ENCODE data around the gene ANXA6. TPM values are rescaled to one million over a fixed set of nuclear protein-coding genes. Genes with fewer than 3 reads are reported as not detected.

Gene ANXA6
- total RNA-seq, 4 donors from 2014 or later = 8.6 to 80.3 (median 24.9) TPM

DNA sequence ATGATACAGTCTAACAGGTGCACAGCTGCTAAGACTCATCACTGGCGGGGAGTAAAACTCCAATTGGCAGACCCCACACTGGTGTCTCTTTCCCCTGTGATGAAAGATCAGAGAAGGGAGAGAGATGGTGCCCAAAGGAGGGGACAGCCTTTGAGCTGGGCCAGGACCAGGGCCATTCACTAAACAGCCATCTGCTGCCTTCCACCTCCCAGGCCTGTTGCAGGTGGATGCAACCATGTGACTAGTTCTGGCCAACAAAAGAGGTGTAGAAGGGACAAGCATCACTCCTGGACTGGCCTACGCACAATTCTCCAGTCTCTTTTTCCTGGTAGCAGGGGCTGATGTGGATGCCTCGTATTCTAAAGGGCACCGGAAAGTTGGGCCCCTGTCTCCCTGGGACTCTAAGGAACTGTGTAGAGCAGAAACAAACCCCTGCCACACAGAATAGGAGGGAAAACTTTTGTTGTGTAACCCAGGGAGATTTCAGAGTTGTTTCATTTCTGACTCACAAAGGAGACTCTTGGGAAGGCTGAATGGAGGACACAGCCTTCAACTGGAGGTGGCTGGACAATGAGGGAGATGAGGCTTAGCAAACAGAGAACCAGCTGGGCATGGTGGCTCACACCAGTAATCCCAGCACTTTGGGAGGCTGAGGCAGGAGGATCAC is 103.7 kb downstream of the ANXA6 start:
- peaks cover 9 to 99% (median 30%) of the 10 kb centered on the region in 3 donors for H3K36me3 ChIP-seq
- no peak overlapping the region for H3K4me3 ChIP-seq
- WGBS, 2 donors = 93 to 95% methylated on average over 3 to 4 of the region's 4 CpGs
- TF ChIP-seq POLR2A (IDR thresholded peaks at IDR 0.05) (no peak), CTCF (IDR thresholded peaks at IDR 0.05) (no peak)
- no peaks in the 10 kb centered on the region for H3K27me3 ChIP-seq
- DNase-seq = no peak
- intact Hi-C loops (cut with DNase I) = loop anchor here (2.0 kb wide), 1 partner anchor 63 kb away; no protein-coding TSS in a partner anchor
- H3K9me3 ChIP-seq = no peaks in the 10 kb centered on the region
- peak overlapping the region in 1 of 4 donors; percentile 46 for H3K27ac ChIP-seq
- peaks cover 0 to 11% (median 5%) of the 10 kb centered on the region in 3 donors for H3K4me1 ChIP-seq

- Histone ChIP-seq H3K9me3 (no peaks in the 10 kb centered on the region), H3K27me3 (no peaks in the 10 kb centered on the region), H3K4me1 (peaks cover 0 to 17% (median 5%) of the 10 kb centered on the region in 3 donors), H3K4me3 (no peak overlapping the region), H3K36me3 (peaks cover 9 to 99% (median 33%) of the 10 kb centered on the region in 3 donors), H3K27ac (no peak overlapping the region)
- intact Hi-C loops (cut with DNase I) = loop anchor here (2.0 kb wide), 1 partner anchor 64 kb away; no protein-coding TSS in a partner anchor
- DNase-seq = no peak
- no peak for TF ChIP-seq CTCF (IDR thresholded peaks at IDR 0.05)
- TF ChIP-seq POLR2A (IDR thresholded peaks at IDR 0.05) = no peak
- 62 to 85% methylated on average over 3 of the region's 3 CpGs for WGBS, 2 donors
Measured at GRCh38 chr5:151052836-151053235, 104.7 kb downstream of the ANXA6 start.

DNA sequence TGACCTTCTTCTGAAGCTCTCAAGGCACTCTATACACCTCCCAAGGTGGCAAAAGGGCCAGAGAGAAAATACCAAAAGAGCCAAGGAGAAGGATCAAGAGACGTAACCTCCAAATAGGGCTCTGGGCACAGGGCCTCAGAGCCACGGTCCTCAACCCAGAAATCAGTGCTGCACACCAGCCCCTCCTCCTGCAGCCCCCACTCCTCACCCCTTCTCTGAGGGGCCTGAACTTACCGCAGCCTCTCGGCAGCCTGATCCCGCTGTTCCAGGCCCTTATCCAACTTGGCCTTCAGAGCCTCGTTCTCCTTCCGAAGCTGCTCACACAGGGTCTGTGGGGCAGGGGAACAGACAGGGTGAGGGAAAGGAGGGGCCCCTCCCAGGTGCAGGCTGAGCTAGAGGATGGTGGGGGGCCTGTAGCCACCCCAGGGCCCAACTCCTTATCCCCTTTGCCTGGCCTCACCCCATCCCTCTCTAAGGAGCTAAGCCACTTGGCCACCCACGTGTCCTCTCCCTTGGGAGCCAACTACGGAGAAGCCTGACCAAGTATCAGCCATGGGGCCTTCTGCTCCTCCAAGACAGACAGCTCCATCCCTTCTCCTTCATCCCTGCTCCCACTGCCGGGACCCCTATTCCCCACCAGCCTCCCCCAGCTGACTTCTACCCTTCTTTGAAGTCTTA is 105.5 kb downstream of the ANXA6 start:
- Histone ChIP-seq H3K27ac (peak overlapping the region; percentile 16 to 40 (median 28)), H3K9me3 (no peaks in the 10 kb centered on the region), H3K27me3 (no peaks in the 10 kb centered on the region), H3K4me3 (no peak overlapping the region), H3K36me3 (peaks cover 9 to 99% (median 33%) of the 10 kb centered on the region in 3 donors), H3K4me1 (peaks cover 0 to 23% (median 5%) of the 10 kb centered on the region in 3 donors)
- WGBS, 2 donors = 76 to 79% methylated on average over 4 to 8 of the region's 10 CpGs
- TF ChIP-seq POLR2A (IDR thresholded peaks at IDR 0.05) = no peak
- no peak for TF ChIP-seq CTCF (IDR thresholded peaks at IDR 0.05)
- intact Hi-C loops (cut with DNase I) = loop anchor here (2.0 kb wide), 1 partner anchor 65 kb away; no protein-coding TSS in a partner anchor
- DNase-seq = no peak

DNA sequence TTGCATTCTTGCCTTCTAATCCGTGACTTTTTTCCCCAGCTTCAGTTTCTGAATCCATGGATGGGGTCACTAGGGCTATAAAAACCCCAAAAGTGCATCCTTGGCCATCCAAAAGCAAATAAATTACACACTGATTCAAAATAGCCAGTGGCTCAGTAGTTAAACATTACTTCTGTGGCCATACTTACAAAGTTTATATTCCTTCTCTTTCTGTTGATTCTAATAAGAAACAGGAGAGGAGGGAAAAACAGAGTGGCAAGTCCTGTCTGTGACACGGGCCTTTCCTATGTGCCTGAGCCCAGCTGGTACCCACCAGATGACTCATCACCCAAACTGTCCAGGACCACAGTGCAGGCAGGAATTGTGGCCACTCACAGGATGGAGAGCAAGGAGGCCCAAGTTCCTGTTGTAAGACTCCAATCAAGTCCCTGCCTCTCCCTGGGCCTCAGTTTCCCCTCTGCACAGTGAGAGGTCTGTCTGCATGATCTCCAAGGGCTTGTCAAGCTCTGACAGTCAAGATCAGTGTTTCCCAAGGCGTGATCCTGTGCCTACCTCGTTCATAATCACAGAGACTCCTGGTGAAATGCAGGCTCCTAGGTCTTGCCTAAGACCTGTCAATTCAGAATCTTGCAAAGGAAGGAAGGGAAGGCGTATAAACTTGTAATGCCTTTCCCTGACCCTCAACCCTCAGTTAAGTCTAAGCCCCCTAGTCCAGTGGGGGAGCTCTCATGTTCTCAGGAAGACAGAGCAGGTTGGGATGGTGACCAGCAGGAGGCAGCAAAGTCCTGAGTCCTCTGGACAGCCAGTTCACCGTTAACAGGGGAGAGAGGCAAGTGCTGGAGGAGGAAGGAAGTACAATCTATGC is 106.3 kb downstream of the ANXA6 start:
- intact Hi-C loops (cut with DNase I) = no loop called here
- Histone ChIP-seq H3K27me3 (no peaks in the 10 kb centered on the region), H3K27ac (peak overlapping the region in 1 of 4 donors; percentile 19), H3K4me3 (no peak overlapping the region), H3K9me3 (no peaks in the 10 kb centered on the region), H3K4me1 (peaks cover 0 to 23% (median 5%) of the 10 kb centered on the region in 3 donors), H3K36me3 (peaks cover 9 to 99% (median 33%) of the 10 kb centered on the region in 3 donors)
- TF ChIP-seq POLR2A (IDR thresholded peaks at IDR 0.05) (no peak), CTCF (IDR thresholded peaks at IDR 0.05) (peak; percentile 75 to 87 (median 78))
- DNase-seq = no peak
- WGBS, 2 donors = 69 to 77% methylated on average over 5 of the region's 6 CpGs

Other genes with a start within 250 kb of the ANXA6 start
- 1,000 to 10,000 TPM in 1 of 4 donors, 100 to 1,000 TPM in 3; 166 to 1,028 (median 489) TPM for gene GPX3, start 137.2 kb downstream of the ANXA6 start, total RNA-seq
- 100 to 1,000 TPM in 1 of 4 donors, 10 to 100 TPM in 3; 55.5 to 109 (median 95.4) TPM for gene TNIP1, start 76.7 kb downstream of the ANXA6 start, total RNA-seq
- 10 to 100 TPM; 10.9 to 87.0 (median 37.8) TPM for gene CCDC69, start 66.3 kb upstream of the ANXA6 start, total RNA-seq
- 100 to 1,000 TPM in 2 of 4 donors, 10 to 100 TPM in 2; 62.4 to 132 (median 89.7) TPM for gene GM2A, start 95.4 kb upstream of the ANXA6 start, total RNA-seq
- gene SLC36A3, start 146.0 kb upstream of the ANXA6 start, total RNA-seq = not detected
- not detected for gene SLC36A2, start 189.8 kb upstream of the ANXA6 start, total RNA-seq

All from esophagus squamous epithelium (tissue), 5 donors.